ENCODE data around the gene PCGF1.

The PCGF1 gene

GRCh38 chr2:74515271-74515980 is 7.9 kb upstream of the PCGF1 start:
- no peak for DNase-seq (ENCODE audit: low read depth)

DNA sequence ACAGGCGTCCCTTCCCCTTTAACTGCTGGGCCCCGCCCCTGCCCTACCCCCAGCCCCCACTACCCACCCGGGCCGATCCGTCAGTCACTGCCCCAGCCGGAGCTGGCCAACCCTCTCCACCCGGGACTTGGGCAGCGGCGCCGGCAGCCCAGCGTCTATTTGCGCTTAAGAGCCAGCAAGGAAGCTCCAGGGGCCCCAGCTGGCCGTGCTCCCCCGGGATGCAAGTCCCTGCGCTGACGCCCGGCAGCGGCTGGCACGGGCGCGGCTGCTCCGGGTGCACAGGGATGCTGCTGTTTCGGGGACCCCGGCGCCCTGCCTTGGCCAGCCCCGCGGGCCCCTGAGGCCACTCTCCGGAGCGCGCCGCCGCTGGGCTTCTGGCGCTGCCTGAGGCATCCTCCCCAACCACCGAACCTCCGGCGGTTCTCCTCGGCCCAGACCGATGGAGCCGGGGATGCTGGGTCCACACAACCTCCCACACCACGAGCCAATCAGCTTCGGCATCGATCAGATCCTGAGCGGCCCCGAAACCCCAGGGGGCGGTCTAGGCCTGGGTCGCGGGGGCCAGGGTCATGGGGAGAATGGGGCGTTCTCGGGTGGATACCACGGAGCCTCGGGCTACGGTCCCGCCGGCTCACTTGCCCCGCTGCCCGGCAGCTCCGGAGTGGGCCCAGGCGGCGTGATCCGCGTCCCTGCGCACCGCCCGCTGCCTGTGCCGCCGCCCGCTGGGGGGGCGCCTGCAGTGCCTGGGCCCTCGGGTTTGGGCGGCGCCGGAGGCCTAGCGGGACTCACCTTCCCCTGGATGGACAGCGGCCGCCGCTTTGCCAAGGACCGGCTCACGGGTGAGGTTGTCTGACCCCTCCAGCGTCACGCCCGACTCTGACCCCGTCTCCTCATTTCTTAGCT is 7.1 kb upstream of the PCGF1 start, which contains the start of gene TLX2:
Gene TLX2 (plus strand): TSS at position 83 of the 903 bp plus-strand sequence. CDS start 357 bp downstream, at position 440.
- no peak for DNase-seq (ENCODE audit: low read depth)

- no peak for DNase-seq (ENCODE audit: low read depth)
Measured at GRCh38 chr2:74513605-74514367, 6.3 kb upstream of the PCGF1 start.

- no peak for DNase-seq (ENCODE audit: low read depth)
Measured at GRCh38 chr2:74512744-74513604, 5.5 kb upstream of the PCGF1 start.

DNA sequence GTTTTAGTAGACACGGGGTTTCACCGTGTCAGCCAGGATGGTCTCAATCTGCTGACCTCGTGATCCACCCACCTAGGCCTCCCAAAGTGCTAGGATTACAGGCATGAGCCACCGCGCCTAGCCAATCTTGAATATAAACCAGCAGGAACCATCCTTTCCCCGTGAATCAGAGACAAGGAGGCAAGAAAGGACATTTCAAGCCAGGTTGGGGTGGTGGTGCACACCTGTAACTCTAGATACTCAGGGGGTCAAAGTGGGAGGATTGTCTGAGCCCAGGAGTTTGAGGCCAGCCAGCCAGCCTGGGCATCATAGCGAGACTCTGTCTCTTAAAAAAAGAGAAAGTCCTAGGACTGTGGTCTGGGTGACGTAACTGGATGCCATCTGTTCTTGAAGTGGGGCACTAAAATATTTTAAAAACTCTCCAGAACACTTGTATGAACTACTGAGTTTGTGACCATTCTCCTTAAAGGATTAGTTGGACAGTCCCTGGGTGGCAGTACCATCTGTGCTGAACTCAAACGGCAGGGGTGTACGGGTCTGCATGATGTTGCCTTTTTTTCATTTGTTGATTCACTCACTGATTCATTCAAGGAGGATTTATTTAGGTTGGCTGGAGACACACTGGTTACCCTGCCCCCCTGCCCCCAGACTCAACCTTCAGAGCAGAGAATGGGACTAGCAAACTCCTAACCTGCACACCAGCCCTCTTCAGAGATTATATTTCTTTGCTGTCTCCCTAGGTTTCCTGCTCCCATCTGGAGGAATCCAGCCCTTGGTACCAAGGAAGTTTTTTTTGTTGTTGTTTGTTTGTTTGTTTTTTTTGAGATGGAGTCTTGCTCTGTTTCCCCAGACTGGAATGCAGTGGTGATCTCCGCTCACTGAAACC is 3.9 kb upstream of the PCGF1 start:
- DNase-seq (ENCODE audit: low read depth): no peak

- DNase-seq (ENCODE audit: low read depth): no peak
Measured at GRCh38 chr2:74510272-74510671, 2.8 kb upstream of the PCGF1 start.

- DNase-seq (ENCODE audit: low read depth): peak; percentile 44
Measured at GRCh38 chr2:74507926-74508520, 528 bp upstream of the PCGF1 start.

- no peak for DNase-seq (ENCODE audit: low read depth)
Measured at GRCh38 chr2:74505448-74506246, 1.8 kb downstream of the PCGF1 start.

DNA sequence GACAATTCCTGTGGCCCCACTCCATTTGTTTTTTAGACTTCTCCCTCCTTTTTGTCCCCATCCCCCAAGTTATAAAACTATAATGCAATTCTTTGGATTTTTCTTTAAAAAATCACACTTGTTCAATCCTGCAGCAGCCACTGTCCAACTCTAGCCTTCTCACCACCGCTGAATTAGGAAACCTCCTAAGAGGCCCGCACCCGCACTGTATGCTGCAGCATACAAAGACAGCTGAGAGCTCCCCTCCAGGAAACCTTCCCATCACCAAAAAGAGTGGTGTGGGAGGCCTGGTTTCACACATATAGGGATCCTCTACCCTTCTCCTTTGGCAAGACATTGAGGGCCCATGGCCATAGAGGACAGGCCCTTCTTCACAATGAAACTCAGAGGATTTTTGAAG is 2.9 kb downstream of the PCGF1 start:
- DNase-seq (ENCODE audit: low read depth): no peak

DNA sequence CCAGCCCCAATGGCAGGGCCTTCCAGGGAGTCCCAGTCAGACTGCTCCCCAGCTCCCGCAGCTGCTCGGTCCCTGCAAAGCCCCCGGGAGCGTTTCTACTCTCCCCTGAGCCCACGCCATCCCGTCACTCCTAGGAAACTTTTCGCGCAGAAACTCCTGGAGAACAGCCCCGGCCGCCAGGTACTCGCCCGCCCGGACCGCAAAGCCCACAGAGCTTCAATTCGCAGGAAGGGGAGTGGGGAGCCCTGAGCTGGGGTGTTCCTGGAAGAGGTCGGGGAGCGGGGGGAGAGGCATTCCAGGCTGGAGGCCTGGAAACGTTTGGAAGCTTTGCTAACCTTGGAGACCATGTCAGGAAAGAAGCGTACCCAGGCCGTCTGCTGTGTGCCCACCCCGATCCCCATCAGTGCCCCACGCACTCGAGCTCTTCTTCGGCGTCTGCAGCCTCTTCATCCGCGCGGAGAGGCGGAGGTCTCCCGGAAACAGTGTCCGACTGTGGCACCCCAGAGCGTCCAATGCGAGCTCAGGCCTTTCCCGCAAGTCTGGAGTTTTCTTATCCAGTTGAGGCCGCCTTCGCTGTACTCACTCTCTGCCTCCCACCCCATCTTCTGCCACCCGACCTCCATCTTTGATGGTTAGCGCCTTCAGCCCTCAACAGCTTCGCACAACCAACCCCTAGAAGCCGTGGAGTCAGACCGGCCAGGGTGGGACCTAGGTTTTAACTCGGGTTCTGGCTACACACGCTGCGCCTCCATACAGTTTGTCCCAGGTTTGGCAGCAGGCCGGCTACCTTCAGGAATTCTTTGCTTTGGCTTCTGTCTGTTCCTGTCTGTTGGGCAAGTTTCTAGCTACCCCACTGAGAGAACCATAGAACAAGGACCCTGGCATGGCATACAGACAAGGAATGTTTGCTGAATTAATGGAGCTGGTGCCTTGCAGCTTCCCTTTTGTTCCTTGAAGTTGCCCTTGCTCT is 3.7 kb downstream of the PCGF1 start:
- DNase-seq (ENCODE audit: low read depth): no peak

- DNase-seq (ENCODE audit: low read depth): peak; percentile 88
Measured at GRCh38 chr2:74502720-74503505, 4.6 kb downstream of the PCGF1 start.

DNA sequence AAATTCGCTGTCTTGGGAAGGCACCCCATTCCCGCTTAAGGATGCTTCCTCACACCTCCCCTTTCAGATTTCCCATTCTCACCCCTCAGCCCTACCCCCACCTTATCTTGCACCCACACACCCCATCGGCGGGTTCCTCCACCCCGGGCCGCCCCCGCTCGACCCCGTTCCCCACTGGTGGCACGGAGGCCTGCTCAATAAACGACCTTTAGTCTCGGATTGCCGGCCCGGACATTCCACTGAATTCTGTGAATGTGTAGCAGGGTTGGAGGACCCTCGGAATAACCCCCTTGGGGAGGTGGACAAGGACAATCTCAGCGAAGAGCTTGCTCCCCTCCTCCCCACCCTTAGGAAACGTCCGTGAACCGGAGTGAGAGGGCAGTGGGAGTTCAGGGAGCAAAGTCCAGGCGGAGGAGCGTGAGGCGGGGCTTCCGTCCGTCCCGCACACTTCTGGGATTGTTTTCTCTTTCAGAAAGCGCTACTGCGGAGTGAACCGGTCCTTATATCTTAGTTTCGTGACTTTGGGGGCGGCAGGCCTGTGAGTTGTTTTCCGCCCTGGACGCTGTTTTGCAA is 5.3 kb downstream of the PCGF1 start:
- peak; percentile 9 for DNase-seq (ENCODE audit: low read depth)

GRCh38 chr2:74501335-74502071 is 6.0 kb downstream of the PCGF1 start:
- DNase-seq (ENCODE audit: low read depth): no peak

DNA sequence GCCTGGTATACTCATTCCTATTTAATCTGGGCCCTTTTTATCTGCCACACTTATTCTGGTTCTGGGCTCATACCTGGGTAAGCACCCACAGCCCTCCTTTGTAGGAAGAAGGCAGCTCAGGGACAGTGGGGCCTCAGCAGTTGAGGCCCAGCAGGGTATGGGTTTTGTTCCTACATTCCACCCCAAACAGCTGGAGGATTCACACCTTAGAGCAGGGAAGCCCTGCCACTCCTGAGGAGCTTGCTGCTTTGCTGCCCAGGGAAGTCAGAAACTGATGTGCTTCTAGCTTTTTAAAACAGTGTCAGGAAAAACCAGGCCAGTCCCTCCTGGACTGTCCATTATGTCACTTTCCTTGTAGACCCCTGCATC is 6.9 kb downstream of the PCGF1 start:
- no peak for DNase-seq (ENCODE audit: low read depth)

DNA sequence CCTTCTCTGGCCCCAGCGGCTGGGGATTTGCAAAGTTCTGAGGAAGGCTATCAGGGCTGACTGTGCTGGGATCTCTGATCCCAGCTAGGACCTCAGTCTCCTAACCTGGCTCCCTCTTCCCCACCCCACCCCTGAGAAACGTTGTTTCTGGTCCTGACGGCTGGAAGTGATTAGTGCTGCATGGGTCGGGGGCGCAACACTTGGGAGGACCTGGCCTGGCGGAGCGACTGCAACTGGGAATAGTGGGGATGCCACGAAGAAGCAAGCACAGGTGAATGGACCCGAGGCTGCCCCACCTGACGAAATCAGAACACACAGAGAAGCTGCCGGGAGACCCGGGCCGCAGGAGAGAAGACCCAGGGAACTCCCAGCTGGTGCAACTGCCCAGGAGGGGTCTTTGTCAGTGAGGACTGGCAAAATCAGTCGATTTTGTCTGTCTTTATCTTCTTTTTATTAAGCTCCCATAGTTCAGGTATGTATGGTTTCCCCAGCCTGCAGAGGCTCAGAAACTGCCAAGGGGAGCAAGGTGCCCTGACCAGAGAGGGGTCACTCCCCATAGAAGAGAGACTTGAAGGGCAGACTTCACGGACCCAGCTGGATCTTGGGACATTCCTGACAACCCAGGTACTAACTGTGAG is 7.4 kb downstream of the PCGF1 start:
- no peak for DNase-seq (ENCODE audit: low read depth)
